Activated CD8-positive, alpha-beta memory T cell treated with anti-CD3 and anti-CD28 coated beads for 1 hour (primary cell): ENCODE results near the gene NHERF1.
A peak's percentile ranks its signal among the peaks of the same experiment; 100 is the strongest.

Source experiments
- DNase-seq, 2 donors: peaks; one replicate each; pipeline ENCODE4 v3.0.0-alpha.2; 2020; ENCODE audit warnings: low read depth in 1 of 2; ENCODE audit errors: extremely low read depth in 1 of 2

Gene NHERF1

GRCh38 chr17:74732042-74732867, 16.2 kb upstream of the NHERF1 start:
- no peak for DNase-seq

GRCh38 chr17:74733365-74734122, 14.9 kb upstream of the NHERF1 start:
- no peak for DNase-seq

- DNase-seq, result no peak
Measured at GRCh38 chr17:74734256-74734655, 14.2 kb upstream of the NHERF1 start.

GRCh38 chr17:74736513-74737298, 11.7 kb upstream of the NHERF1 start, which contains the start of gene RAB37:
RAB37 (plus strand) TSS chr17:74737256; CDS start chr17:74737273, 17 bp downstream.
- no peak for DNase-seq

GRCh38 chr17:74737299-74738050, 11.0 kb upstream of the NHERF1 start:
- DNase-seq, result no peak

- peak in 1 of 2 donors; percentile 58 for DNase-seq
Measured at GRCh38 chr17:74738051-74738996, 10.1 kb upstream of the NHERF1 start.

- no peak for DNase-seq
Measured at GRCh38 chr17:74739227-74739831, 9.1 kb upstream of the NHERF1 start.

- no peak for DNase-seq
Measured at GRCh38 chr17:74740173-74740572, 8.3 kb upstream of the NHERF1 start.

- DNase-seq, result no peak
Measured at GRCh38 chr17:74740641-74741387, 7.6 kb upstream of the NHERF1 start.

- no peak for DNase-seq
Measured at GRCh38 chr17:74742153-74742515, 6.3 kb upstream of the NHERF1 start.

GRCh38 chr17:74742978-74743545, 5.4 kb upstream of the NHERF1 start:
- no peak for DNase-seq

- DNase-seq, result no peak
Measured at GRCh38 chr17:74743755-74744154, 4.7 kb upstream of the NHERF1 start.

- DNase-seq, result no peak
Measured at GRCh38 chr17:74744349-74744713, 4.1 kb upstream of the NHERF1 start.

- DNase-seq, result peak in 1 of 2 donors; percentile 73
Measured at GRCh38 chr17:74744714-74745547, 3.5 kb upstream of the NHERF1 start.

GRCh38 chr17:74745548-74746177, 2.8 kb upstream of the NHERF1 start:
- no peak for DNase-seq

- no peak for DNase-seq
Measured at GRCh38 chr17:74746376-74746775, 2.1 kb upstream of the NHERF1 start.

GRCh38 chr17:74746922-74747321, 1.5 kb upstream of the NHERF1 start:
- no peak for DNase-seq
